Naive thymus-derived CD8-positive, alpha-beta T cell (primary cell): Measurements from ENCODE around the gene LILRA1. TPM values are rescaled to one million over a fixed set of nuclear protein-coding genes. Genes with fewer than 3 reads are reported as not detected.
A peak's percentile ranks its signal among the peaks of the same experiment; 100 is the strongest.
"Not testable (repeated sequence)": the region's sequence is repeated elsewhere in the genome, so short reads cannot be mapped to it uniquely, and the experiment has no call there.

Experiments
- ATAC-seq, 2 donors: fragments of 150-1000 bp; cut with Tn5 transposase in 1 of 2; sonication (Bioruptor Pico), chemical (Tn5 transposase) in 1 of 2; 1 replicate in 1 of 2; 2 replicates in 1 of 2; pipeline ENCODE4 v1.10.0; 2021; ENCODE audit warnings: mild to moderate bottlenecking in 2 of 2, moderate library complexity in 2 of 2
- POLR2A ChIA-PET: fragments of 350-600 bp; sonication (Branson Sonifier 250); formaldehyde crosslinking; loops from one replicate; lab custom pipeline; 2021; ENCODE audit warnings: antibody characterized with exemption; lab: Charles Lee
- DNase-seq, 10 donors: peaks; one replicate each; pipeline versions ENCODE4 v3.0.0 to v3.0.0-alpha.2; 2020 to 2022
- H3K27ac Mint-ChIP-seq, 10 donors: one replicate each; pipeline ENCODE4 v1.8.0; 2020 to 2022; ENCODE audit warnings: mild to moderate bottlenecking in 10 of 10, mixed read lengths in 10 of 10, moderate library complexity in 4 of 10, inconsistent platforms in 1 of 10
- H3K27me3 Mint-ChIP-seq, 5 donors: one replicate each; pipeline ENCODE4 v1.8.0; 2021 to 2022; ENCODE audit warnings: mixed read lengths in 5 of 5
- H3K36me3 Mint-ChIP-seq, 3 donors: one replicate each; pipeline ENCODE4 v1.8.0; 2020 to 2022; ENCODE audit warnings: mixed read lengths in 3 of 3, mild to moderate bottlenecking in 2 of 3, inconsistent platforms in 1 of 3
- H3K4me1 Mint-ChIP-seq, 4 donors: one replicate each; pipeline ENCODE4 v1.8.0; 2021 to 2022; ENCODE audit warnings: mixed read lengths in 4 of 4
- H3K4me3 Mint-ChIP-seq, 10 donors: one replicate each; pipeline ENCODE4 v1.8.0; 2020 to 2022; ENCODE audit warnings: mild to moderate bottlenecking in 10 of 10, mixed read lengths in 10 of 10, moderate library complexity in 6 of 10, inconsistent platforms in 1 of 10
- H3K9me3 Mint-ChIP-seq, 9 donors: one replicate each; pipeline ENCODE4 v1.8.0; 2020 to 2022; ENCODE audit warnings: mixed read lengths in 9 of 9, mild to moderate bottlenecking in 3 of 9, inconsistent platforms in 1 of 9, moderate library complexity in 1 of 9
- polyA plus RNA-seq, 3 donors: library from polyadenylated mRNA; unstranded; fragments of 300-500 nt; fragmentation: Illumina TruSeq; gene quantifications; one replicate each; pipeline ENCODE4 v1.2.3, GENCODE V29; 2021
- total RNA-seq, 8 experiments: library from RNA in 2 of 8; stranded (reverse) in 2 of 8; gene quantifications; one replicate each; pipeline ENCODE4 v1.2.3 and lab custom pipeline; 2021 to 2026

LILRA1 gene
- total RNA-seq: not detected
- polyA plus RNA-seq: under 1 TPM in 1 of 3 donors, not detected in 2; 0.07 TPM
- 0 reads per million in 6 experiments for total RNA-seq (lab: John Stamatoyannopoulos, UW)

GRCh38 chr19:54593445-54593844 lies at the start of gene LILRA1:
TSS of gene LILRA1 (plus strand) at chr19:54593632. CDS start at chr19:54594245, 613 bp downstream.
- H3K4me3 Mint-ChIP-seq: peak within 1 kb of the TSS in 1 of 10 donors; percentile 77
- peaks cover 11 to 56% (median 42%) of the 10 kb centered on the region in 5 donors for H3K27me3 Mint-ChIP-seq

GRCh38 chr19:54548806-54549205 lies 44.6 kb upstream of the LILRA1 start:
- POLR2A ChIA-PET: no interaction called here
- peaks cover 9 to 32% (median 21%) of the 10 kb centered on the region in 5 donors for H3K27me3 Mint-ChIP-seq
- no peak overlapping the region for H3K4me3 Mint-ChIP-seq

More at GRCh38 chr19:54593445-54593844, at the start of gene LILRA1:
- peaks cover 0 to 16% (median 0%) of the 10 kb centered on the region in 4 donors for H3K4me1 Mint-ChIP-seq
- POLR2A ChIA-PET, H3K27ac Mint-ChIP-seq, ATAC-seq, DNase-seq: not testable (repeated sequence)
- peaks cover 0 to 18% (median 0%) of the 10 kb centered on the region in 3 donors for H3K36me3 Mint-ChIP-seq
- H3K9me3 Mint-ChIP-seq: peaks cover 7 to 34% (median 17%) of the 10 kb centered on the region in 9 donors

DNA sequence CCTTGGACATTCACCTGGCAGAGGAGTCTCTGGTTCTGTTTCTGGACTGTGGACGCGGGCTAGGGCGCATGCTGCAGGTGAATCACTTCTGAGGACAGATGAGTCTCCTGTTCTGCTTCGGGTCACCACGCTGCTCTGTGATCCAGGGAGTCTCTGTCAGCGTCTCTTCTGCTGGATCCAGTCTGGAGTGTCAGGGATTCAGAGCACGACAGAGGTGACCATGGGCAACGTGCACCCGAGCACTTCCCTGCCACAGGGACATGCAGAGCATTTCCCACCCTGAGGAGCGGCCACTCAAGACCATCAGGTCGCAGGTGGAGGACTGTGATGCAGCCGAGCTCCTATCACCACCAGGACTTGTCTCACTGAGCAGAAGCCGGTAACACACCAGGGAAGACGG lies 44.2 kb upstream of the LILRA1 start:
- no peak for ATAC-seq
- POLR2A ChIA-PET: no interaction called here
- H3K4me1 Mint-ChIP-seq: peaks cover 0 to 12% (median 4%) of the 10 kb centered on the region in 4 donors

More at GRCh38 chr19:54548806-54549205, 44.6 kb upstream of the LILRA1 start:
- H3K36me3 Mint-ChIP-seq: peaks cover 0 to 5% (median 0%) of the 10 kb centered on the region in 3 donors
- ATAC-seq (no peak), DNase-seq (no peak)
- H3K9me3 Mint-ChIP-seq: peaks cover 0 to 3% (median 0%) of the 10 kb centered on the region in 9 donors
- H3K4me1 Mint-ChIP-seq: peaks cover 0 to 12% (median 4%) of the 10 kb centered on the region in 4 donors
- H3K27ac Mint-ChIP-seq: peak overlapping the region in 1 of 10 donors; percentile 53

DNA sequence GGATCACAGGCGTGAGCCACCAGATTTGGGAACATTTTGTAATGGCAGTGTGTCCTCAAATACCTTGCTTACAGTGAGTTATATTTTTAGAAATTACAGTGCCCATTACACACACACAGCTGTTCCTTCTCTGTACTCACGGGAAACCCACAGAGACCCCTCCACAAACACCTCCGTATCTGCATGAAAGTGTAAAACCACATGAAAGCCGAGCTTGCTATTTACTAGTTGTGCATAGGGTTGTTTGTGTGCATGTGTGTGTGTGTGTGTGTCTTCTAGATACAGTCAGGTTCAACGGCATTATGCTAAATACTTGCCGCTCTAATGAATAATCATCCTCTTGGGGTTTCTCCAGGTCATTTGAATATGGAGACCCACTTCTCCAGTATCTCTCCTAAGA lies 42.1 kb upstream of the LILRA1 start:
- POLR2A ChIA-PET: no interaction called here
- peaks cover 0 to 12% (median 5%) of the 10 kb centered on the region in 4 donors for H3K4me1 Mint-ChIP-seq
- peak overlapping the region in 1 of 10 donors; percentile 20 for H3K27ac Mint-ChIP-seq
- H3K9me3 Mint-ChIP-seq: peaks cover 0 to 3% (median 0%) of the 10 kb centered on the region in 9 donors
- peak in 3 of 10 donors; percentile 6 to 58 (median 25) for DNase-seq
- peaks cover 0 to 5% (median 0%) of the 10 kb centered on the region in 3 donors for H3K36me3 Mint-ChIP-seq
- no peak for ATAC-seq
- peak overlapping the region in 1 of 10 donors; percentile 35 for H3K4me3 Mint-ChIP-seq
- peaks cover 11 to 44% (median 19%) of the 10 kb centered on the region in 5 donors for H3K27me3 Mint-ChIP-seq

More for the DNA sequence above, 44.2 kb upstream of the LILRA1 start:
- no peak overlapping the region for H3K4me3 Mint-ChIP-seq
- H3K36me3 Mint-ChIP-seq: peaks cover 0 to 5% (median 0%) of the 10 kb centered on the region in 3 donors
- no peak for DNase-seq
- H3K27me3 Mint-ChIP-seq: peaks cover 9 to 33% (median 19%) of the 10 kb centered on the region in 5 donors
- H3K27ac Mint-ChIP-seq: no peak overlapping the region
- peaks cover 0 to 3% (median 0%) of the 10 kb centered on the region in 9 donors for H3K9me3 Mint-ChIP-seq

- POLR2A ChIA-PET: no interaction called here
- Mint-ChIP-seq H3K36me3 (peaks cover 0 to 5% (median 0%) of the 10 kb centered on the region in 3 donors), H3K27me3 (peaks cover 8 to 41% (median 18%) of the 10 kb centered on the region in 5 donors), H3K27ac (no peak overlapping the region), H3K4me1 (peaks cover 0 to 12% (median 5%) of the 10 kb centered on the region in 4 donors), H3K9me3 (peaks cover 0 to 3% (median 0%) of the 10 kb centered on the region in 9 donors), H3K4me3 (no peak overlapping the region)
- ATAC-seq (no peak), DNase-seq (no peak)
These were observed 41.2 kb upstream of the LILRA1 start for GRCh38 chr19:54551950-54552912.

- H3K4me1 Mint-ChIP-seq: peaks cover 0 to 12% (median 5%) of the 10 kb centered on the region in 4 donors
- peaks cover 8 to 41% (median 18%) of the 10 kb centered on the region in 5 donors for H3K27me3 Mint-ChIP-seq
- POLR2A ChIA-PET: no interaction called here
These were observed 40.5 kb upstream of the LILRA1 start for GRCh38 chr19:54552913-54553310.

DNA sequence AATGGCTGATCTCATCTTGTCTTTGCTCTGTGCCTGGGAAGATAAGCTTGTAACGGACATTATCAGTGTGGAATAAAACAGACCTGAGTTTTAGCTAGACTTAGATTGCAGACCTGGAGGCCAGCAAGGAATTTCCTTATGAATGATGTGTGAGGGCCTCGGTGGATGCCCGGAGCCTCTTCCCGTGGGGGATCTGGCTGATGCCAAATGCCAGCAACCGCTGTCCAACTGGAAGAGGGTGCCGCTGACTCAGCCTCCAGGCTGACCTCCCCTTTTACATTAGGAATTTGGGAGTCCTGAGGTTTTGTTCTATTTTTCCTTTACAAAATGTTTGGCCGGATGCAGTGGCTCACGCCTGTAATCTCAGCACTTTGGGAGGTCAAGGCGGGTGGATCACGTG lies 39.4 kb upstream of the LILRA1 start:
- no peak overlapping the region for H3K27ac Mint-ChIP-seq
- peaks cover 8 to 46% (median 22%) of the 10 kb centered on the region in 5 donors for H3K27me3 Mint-ChIP-seq
- DNase-seq: no peak
- POLR2A ChIA-PET: no interaction called here
- H3K4me1 Mint-ChIP-seq: peaks cover 0 to 12% (median 5%) of the 10 kb centered on the region in 4 donors
- no peak for ATAC-seq
- peaks cover 0 to 5% (median 0%) of the 10 kb centered on the region in 3 donors for H3K36me3 Mint-ChIP-seq
- H3K4me3 Mint-ChIP-seq: no peak overlapping the region
- H3K9me3 Mint-ChIP-seq: peaks cover 0 to 3% (median 0%) of the 10 kb centered on the region in 9 donors

More at GRCh38 chr19:54552913-54553310, 40.5 kb upstream of the LILRA1 start:
- Mint-ChIP-seq H3K4me3 (no peak overlapping the region), H3K27ac (no peak overlapping the region), H3K36me3 (peaks cover 0 to 5% (median 0%) of the 10 kb centered on the region in 3 donors), H3K9me3 (peaks cover 0 to 3% (median 0%) of the 10 kb centered on the region in 9 donors)
- no peak for DNase-seq
- ATAC-seq: no peak

DNA sequence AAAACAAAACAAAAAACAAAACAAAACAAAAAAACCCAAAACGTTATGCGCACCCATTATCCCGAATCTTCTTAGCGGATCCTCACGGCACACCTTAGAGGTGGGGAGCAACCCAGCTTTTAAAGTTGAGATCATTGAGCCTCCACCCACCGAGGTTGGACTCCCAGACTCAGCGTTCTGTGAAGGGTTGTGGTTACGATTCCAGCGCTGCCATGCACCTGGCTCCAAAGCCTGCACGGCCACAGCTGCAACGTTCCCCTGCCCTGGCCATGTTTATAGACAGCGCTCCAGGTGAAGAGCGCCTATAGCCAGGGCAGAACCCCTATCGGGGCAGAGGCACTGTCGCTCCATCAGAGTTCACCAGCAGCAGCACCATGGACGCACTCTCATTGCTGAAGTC lies 38.5 kb upstream of the LILRA1 start:
- H3K4me1 Mint-ChIP-seq: peaks cover 0 to 12% (median 5%) of the 10 kb centered on the region in 4 donors
- DNase-seq (no peak), ATAC-seq (no peak)
- H3K27ac Mint-ChIP-seq: no peak overlapping the region
- POLR2A ChIA-PET: no interaction called here
- H3K36me3 Mint-ChIP-seq: peaks cover 0 to 5% (median 0%) of the 10 kb centered on the region in 3 donors
- no peaks in the 10 kb centered on the region for H3K9me3 Mint-ChIP-seq
- H3K27me3 Mint-ChIP-seq: peaks cover 11 to 37% (median 22%) of the 10 kb centered on the region in 5 donors
- H3K4me3 Mint-ChIP-seq: no peak overlapping the region

DNA sequence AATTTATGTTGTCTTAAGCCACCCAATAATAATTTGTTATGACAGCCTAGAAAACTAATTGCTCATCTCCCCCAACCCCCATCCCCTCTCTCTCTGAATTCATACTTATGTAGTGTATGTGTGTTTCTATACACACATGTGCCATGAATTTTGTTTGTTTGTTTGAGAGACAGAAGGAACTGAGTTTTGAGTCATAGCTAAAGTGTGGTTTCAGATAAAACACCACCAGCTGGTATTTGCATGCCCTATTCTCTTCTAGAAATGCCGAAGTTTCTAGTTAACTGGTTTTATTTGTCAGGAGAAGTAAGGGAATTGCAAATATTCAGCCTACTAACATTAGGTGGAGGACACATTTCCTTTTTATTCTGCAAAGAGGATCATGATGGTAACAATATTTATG lies 37.2 kb upstream of the LILRA1 start:
- H3K36me3 Mint-ChIP-seq: peaks cover 0 to 5% (median 0%) of the 10 kb centered on the region in 3 donors
- ATAC-seq (no peak), DNase-seq (no peak)
- H3K27ac Mint-ChIP-seq: no peak overlapping the region
- peaks cover 11 to 36% (median 19%) of the 10 kb centered on the region in 5 donors for H3K27me3 Mint-ChIP-seq
- H3K9me3 Mint-ChIP-seq: no peaks in the 10 kb centered on the region
- H3K4me1 Mint-ChIP-seq: peaks cover 0 to 8% (median 4%) of the 10 kb centered on the region in 4 donors
- POLR2A ChIA-PET: no interaction called here
- no peak overlapping the region for H3K4me3 Mint-ChIP-seq

DNA sequence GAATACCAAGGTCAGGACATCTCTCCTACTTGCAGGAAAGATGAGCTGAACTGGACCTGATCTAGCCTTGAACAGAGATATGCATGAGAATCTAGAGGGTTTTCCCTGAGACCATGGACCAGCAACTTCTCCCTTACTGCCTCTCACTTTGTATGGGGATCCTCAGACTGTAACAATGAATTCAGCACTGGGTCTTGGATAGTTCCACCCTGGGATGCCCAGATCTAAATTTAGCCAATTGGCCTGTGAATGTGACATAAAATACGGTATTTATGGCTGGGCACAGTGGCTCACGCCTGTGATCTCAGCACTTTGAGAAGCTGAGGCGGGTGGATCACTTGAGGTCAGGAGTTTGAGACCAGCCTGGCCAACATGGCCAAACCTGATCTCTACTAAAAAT lies 35.1 kb upstream of the LILRA1 start:
- POLR2A ChIA-PET: no interaction called here
- H3K27me3 Mint-ChIP-seq: peaks cover 8 to 33% (median 14%) of the 10 kb centered on the region in 5 donors
- DNase-seq: no peak
- no peak overlapping the region for H3K4me3 Mint-ChIP-seq
- no peaks in the 10 kb centered on the region for H3K9me3 Mint-ChIP-seq
- peaks cover 0 to 1% (median 0%) of the 10 kb centered on the region in 4 donors for H3K4me1 Mint-ChIP-seq
- no peak for ATAC-seq
- no peaks in the 10 kb centered on the region for H3K36me3 Mint-ChIP-seq
- H3K27ac Mint-ChIP-seq: no peak overlapping the region

GRCh38 chr19:54560881-54561385 lies 32.5 kb upstream of the LILRA1 start:
- Mint-ChIP-seq H3K27ac (peak overlapping the region in 1 of 10 donors; percentile 24), H3K9me3 (no peaks in the 10 kb centered on the region), H3K4me1 (no peaks in the 10 kb centered on the region), H3K36me3 (no peaks in the 10 kb centered on the region), H3K4me3 (no peak overlapping the region), H3K27me3 (peaks cover 7 to 22% (median 10%) of the 10 kb centered on the region in 5 donors)
- ATAC-seq (no peak), DNase-seq (no peak)
- POLR2A ChIA-PET: no interaction called here

- H3K9me3 Mint-ChIP-seq: no peaks in the 10 kb centered on the region
- POLR2A ChIA-PET: no interaction called here
- ATAC-seq (no peak), DNase-seq (no peak)
- peaks cover 7 to 30% (median 10%) of the 10 kb centered on the region in 5 donors for H3K27me3 Mint-ChIP-seq
- H3K4me1 Mint-ChIP-seq: no peaks in the 10 kb centered on the region
- no peak overlapping the region for H3K4me3 Mint-ChIP-seq
- no peaks in the 10 kb centered on the region for H3K36me3 Mint-ChIP-seq
- H3K27ac Mint-ChIP-seq: no peak overlapping the region
These were observed 31.6 kb upstream of the LILRA1 start for GRCh38 chr19:54561840-54562239.
